CD4-positive, alpha-beta T cell (primary cell): ENCODE data around the gene ZNF813. TPM values are rescaled to one million over a fixed set of nuclear protein-coding genes. Genes with fewer than 3 reads are reported as not detected.
"Not testable (repeated sequence)": the region's sequence is repeated elsewhere in the genome, so short reads cannot be mapped to it uniquely, and the experiment has no call there.

Experiments used
- ATAC-seq: fragments of 200-7000 bp; cut with Tn5 transposase; one replicate; pipeline ENCODE4 v1.10.0; 2022; ENCODE audit warnings: mild to moderate bottlenecking; ENCODE audit not compliant: poor library complexity
- CTCF ChIA-PET: fragments of 350-600 bp; sonication (Branson Sonifier 250); formaldehyde crosslinking; loops from one replicate; lab custom pipeline; 2021; ENCODE audit warnings: antibody characterized with exemption, inconsistent platforms; lab: Charles Lee
- POLR2A ChIA-PET: fragments of 350-600 bp; sonication (Branson Sonifier 250); formaldehyde crosslinking; loops from one replicate; lab custom pipeline; 2021; ENCODE audit warnings: antibody characterized with exemption, inconsistent platforms; lab: Charles Lee
- DNase-seq, 14 experiments: peaks; one replicate each; pipeline ENCODE4 v3.0.0-alpha.2; 2013 to 2020; ENCODE audit warnings: mixed read lengths in 2 of 14
- H3K27ac ChIP-seq, 2 donors: one replicate each; pipeline versions ENCODE4 v1.5.1 to v1.7.0; 2013; ENCODE audit warnings: low read length in 2 of 2, low read depth in 1 of 2, mild to moderate bottlenecking in 1 of 2
- H3K27me3 ChIP-seq, 2 experiments: 1 replicate in 1 of 2; 2 replicates in 1 of 2; pipeline versions ENCODE4 v1.6.1 to v1.7.0; 2013; ENCODE audit warnings: low read length in 2 of 2, control low read depth in 1 of 2, mild to moderate bottlenecking in 1 of 2, moderate library complexity in 1 of 2; ENCODE audit not compliant: insufficient read depth in 2 of 2, control insufficient read depth in 1 of 2
- H3K36me3 ChIP-seq: one replicate; pipeline ENCODE4 v1.6.1; 2013; ENCODE audit warnings: low read length, control low read depth; ENCODE audit not compliant: insufficient read depth
- H3K4me1 ChIP-seq: one replicate; pipeline ENCODE4 v1.6.1; 2013; ENCODE audit warnings: low read length, control low read depth; ENCODE audit not compliant: insufficient read depth
- H3K4me3 ChIP-seq: one replicate; pipeline ENCODE4 v1.5.1; 2013; ENCODE audit warnings: mild to moderate bottlenecking, low read length, moderate library complexity
- H3K9me3 ChIP-seq, 2 experiments: 1 replicate in 1 of 2; 2 replicates in 1 of 2; pipeline versions ENCODE4 v1.6.1 to v1.7.0; 2013; ENCODE audit warnings: low read length in 2 of 2, mild to moderate bottlenecking in 2 of 2, control low read depth in 1 of 2, moderate library complexity in 1 of 2; ENCODE audit not compliant: control insufficient read depth in 1 of 2, insufficient read depth in 1 of 2
- H3K27ac Mint-ChIP-seq: one replicate; pipeline ENCODE4 v1.8.0; 2020; ENCODE audit warnings: mixed read lengths
- H3K27me3 Mint-ChIP-seq: one replicate; pipeline ENCODE4 v1.8.0; 2021; ENCODE audit warnings: mixed read lengths
- H3K36me3 Mint-ChIP-seq: one replicate; pipeline ENCODE4 v1.8.0; 2021; ENCODE audit warnings: low read depth, mixed read lengths
- H3K4me1 Mint-ChIP-seq: one replicate; pipeline ENCODE4 v1.8.0; 2021; ENCODE audit warnings: low read depth, mixed read lengths
- H3K4me3 Mint-ChIP-seq: one replicate; pipeline ENCODE4 v1.8.0; 2020; ENCODE audit warnings: mild to moderate bottlenecking, mixed read lengths
- H3K9me3 Mint-ChIP-seq: one replicate; pipeline ENCODE4 v1.8.0; 2020; ENCODE audit warnings: mixed read lengths
- intact Hi-C, 2 experiments: fragments of 100-400 bp; cut with DNase I in 1 of 2; cut with micrococcal nuclease in 1 of 2; formaldehyde crosslinking; loops; one replicate each; pipeline versions ENCODE4 v1.15.1 to v1.9.0; 2023 to 2025; cut with DNase I, micrococcal nuclease
- total RNA-seq, 174 experiments: library from RNA in 2 of 174; stranded (reverse) in 2 of 174; gene quantifications; one replicate each; pipeline ENCODE4 v1.2.3 and lab custom pipeline; 2021 to 2026
- TF ChIP-seq, protein P1 (sequence below): fragments of 200-600 bp; IDR thresholded peaks from one replicate; pipeline ENCODE4 v1.8.0; 2022; ENCODE audit warnings: antibody characterized with exemption, mild to moderate bottlenecking

Gene ZNF813
- total RNA-seq, 2 experiments from 2014 or later: 2.0 to 2.7 TPM

DNA sequence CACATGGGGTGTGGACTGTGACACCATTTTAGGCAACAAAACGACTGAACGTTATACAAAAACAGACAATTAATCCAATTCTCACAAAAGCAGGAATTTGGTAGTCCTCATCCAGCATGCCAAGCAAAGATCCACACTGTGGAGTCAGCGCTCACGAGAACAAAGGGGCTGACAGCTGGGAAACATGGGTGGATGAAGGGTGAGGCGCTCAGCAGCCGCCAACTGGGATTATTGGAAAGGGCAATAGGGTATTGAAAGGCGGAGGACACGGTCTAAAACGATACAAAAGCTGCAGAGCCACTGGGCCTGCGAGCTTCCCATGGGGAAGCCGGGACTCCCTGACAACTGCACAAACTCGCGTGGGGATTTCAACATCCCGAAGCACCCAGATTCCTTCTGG, 4.7 kb upstream of the ZNF813 start:
- ChIA-PET POLR2A (no interaction called here), CTCF (no interaction called here)
- peaks cover 0 to 5% of the 10 kb centered on the region in 2 experiments for H3K27me3 ChIP-seq
- DNase-seq: no peak
- no peak overlapping the region for H3K27ac ChIP-seq
- TF ChIP-seq, protein P1, sequence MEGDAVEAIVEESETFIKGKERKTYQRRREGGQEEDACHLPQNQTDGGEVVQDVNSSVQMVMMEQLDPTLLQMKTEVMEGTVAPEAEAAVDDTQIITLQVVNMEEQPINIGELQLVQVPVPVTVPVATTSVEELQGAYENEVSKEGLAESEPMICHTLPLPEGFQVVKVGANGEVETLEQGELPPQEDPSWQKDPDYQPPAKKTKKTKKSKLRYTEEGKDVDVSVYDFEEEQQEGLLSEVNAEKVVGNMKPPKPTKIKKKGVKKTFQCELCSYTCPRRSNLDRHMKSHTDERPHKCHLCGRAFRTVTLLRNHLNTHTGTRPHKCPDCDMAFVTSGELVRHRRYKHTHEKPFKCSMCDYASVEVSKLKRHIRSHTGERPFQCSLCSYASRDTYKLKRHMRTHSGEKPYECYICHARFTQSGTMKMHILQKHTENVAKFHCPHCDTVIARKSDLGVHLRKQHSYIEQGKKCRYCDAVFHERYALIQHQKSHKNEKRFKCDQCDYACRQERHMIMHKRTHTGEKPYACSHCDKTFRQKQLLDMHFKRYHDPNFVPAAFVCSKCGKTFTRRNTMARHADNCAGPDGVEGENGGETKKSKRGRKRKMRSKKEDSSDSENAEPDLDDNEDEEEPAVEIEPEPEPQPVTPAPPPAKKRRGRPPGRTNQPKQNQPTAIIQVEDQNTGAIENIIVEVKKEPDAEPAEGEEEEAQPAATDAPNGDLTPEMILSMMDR: no peak
- H3K4me1 ChIP-seq: peaks cover 8% of the 10 kb centered on the region
- H3K27ac Mint-ChIP-seq: no peak overlapping the region
- no peak overlapping the region for H3K4me3 Mint-ChIP-seq
- H3K4me3 ChIP-seq: no peak overlapping the region
- peaks cover 47% of the 10 kb centered on the region for H3K36me3 Mint-ChIP-seq
- peaks cover 19% of the 10 kb centered on the region for H3K27me3 Mint-ChIP-seq
- intact Hi-C loops: no loop called here
- H3K9me3 ChIP-seq: peaks cover 31 to 50% of the 10 kb centered on the region in 2 experiments
- no peaks in the 10 kb centered on the region for H3K36me3 ChIP-seq
- no peak for ATAC-seq
- peaks cover 13% of the 10 kb centered on the region for H3K4me1 Mint-ChIP-seq
- peaks cover 25% of the 10 kb centered on the region for H3K9me3 Mint-ChIP-seq

DNA sequence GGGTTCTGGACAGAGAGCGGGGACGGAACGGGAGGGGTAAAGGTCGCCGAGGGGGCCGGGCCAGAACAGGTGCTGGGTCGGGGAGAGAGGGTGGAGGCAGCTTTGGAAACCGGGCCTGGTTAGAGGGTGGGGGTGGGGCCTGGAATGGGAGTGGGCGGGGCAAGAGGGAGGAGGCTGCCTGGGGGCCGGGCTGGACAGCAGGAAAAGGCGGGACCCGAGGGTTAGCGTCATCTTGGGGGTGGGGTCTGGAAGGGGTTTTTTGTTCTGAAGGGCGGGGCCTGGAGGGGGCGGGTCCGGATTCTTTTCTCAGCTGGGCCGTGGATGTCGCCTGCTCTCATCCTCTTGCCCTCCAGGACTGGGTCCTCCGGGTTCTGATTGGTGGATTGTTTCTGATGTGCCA, 4.3 kb upstream of the ZNF813 start:
- POLR2A ChIA-PET: no interaction called here
- Histone ChIP-seq H3K36me3 (no peaks in the 10 kb centered on the region), H3K27me3 (peaks cover 0 to 5% of the 10 kb centered on the region in 2 experiments), H3K4me1 (peaks cover 12% of the 10 kb centered on the region), H3K4me3 (no peak overlapping the region), H3K9me3 (peaks cover 27 to 50% of the 10 kb centered on the region in 2 experiments), H3K27ac (no peak overlapping the region)
- intact Hi-C loops: no loop called here
- H3K4me3 Mint-ChIP-seq: no peak overlapping the region
- peaks cover 17% of the 10 kb centered on the region for H3K4me1 Mint-ChIP-seq
- peaks cover 47% of the 10 kb centered on the region for H3K36me3 Mint-ChIP-seq
- no peak overlapping the region for H3K27ac Mint-ChIP-seq
- TF ChIP-seq, protein P1: no peak
- DNase-seq (peak in 2 of 14 experiments; percentile 7 to 30), ATAC-seq (no peak)
- peaks cover 19% of the 10 kb centered on the region for H3K27me3 Mint-ChIP-seq
- H3K9me3 Mint-ChIP-seq: peaks cover 24% of the 10 kb centered on the region
- CTCF ChIA-PET: no interaction called here

DNA sequence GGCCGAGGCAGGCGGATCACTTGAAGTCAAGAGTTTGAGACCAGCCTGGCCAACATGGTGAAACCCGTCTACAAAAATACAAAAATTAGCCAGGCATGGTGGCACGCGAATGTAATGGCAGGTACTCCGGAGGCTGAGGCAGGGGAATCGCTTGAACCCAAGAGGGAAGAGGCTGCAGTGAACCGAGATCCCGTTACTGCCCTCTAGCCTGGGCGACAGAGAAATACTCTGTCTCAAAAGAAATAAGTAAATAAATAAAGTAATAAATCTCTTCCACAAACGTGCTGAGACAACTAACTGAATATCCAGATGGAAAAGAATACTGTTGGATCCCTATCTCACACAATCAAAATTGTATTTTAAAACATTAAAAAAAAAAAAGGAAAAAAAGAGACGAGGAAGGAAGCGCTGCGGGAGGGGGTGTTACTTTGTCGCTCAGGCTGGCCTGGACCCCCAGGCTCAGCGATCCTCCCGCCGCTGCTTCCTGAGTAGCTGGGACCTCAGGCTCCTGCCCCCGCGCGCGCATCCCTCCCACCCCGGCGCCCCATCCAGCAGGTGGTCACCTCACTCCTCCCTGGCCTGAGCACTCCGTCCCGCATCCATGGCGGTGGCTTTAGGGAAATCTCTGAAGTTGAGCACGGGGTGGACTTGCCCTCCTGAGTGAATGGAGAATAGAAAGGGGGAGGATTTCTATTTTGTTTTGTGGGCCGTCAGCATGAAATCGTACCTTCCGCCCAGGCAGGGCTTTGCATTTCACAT, 628 bp upstream of the ZNF813 start:
- CTCF ChIA-PET: no interaction called here
- Histone ChIP-seq H3K27ac (no peak overlapping the region), H3K4me3 (peak overlapping the region; percentile 74), H3K27me3 (peaks cover 0 to 5% of the 10 kb centered on the region in 2 experiments), H3K4me1 (peaks cover 15% of the 10 kb centered on the region), H3K9me3 (peaks cover 8 to 26% of the 10 kb centered on the region in 2 experiments), H3K36me3 (no peaks in the 10 kb centered on the region)
- Mint-ChIP-seq H3K27me3 (peaks cover 13% of the 10 kb centered on the region), H3K4me3 (peak overlapping the region; percentile 96), H3K4me1 (peaks cover 35% of the 10 kb centered on the region), H3K27ac (peak overlapping the region; percentile 89), H3K36me3 (peaks cover 57% of the 10 kb centered on the region), H3K9me3 (peaks cover 11% of the 10 kb centered on the region)
- peak; percentile 21 for ATAC-seq
- intact Hi-C loops: loop anchor here (1.0 to 5.0 kb wide), 6 partner anchors 36 to 270 kb away; partner anchors contain the start of genes ZNF761 (in 2 of the 2), ZNF525 (in 1 of the 2) and ZNF845 (in 1 of the 2)
- DNase-seq: peak in 2 of 14 experiments; percentile 1 to 17
- TF ChIP-seq, protein P1: no peak
- POLR2A ChIA-PET: interaction anchor here (0.6 kb wide), 1 partner anchor 54 kb away, joined by 3 read pairs; no protein-coding TSS in a partner anchor

DNA sequence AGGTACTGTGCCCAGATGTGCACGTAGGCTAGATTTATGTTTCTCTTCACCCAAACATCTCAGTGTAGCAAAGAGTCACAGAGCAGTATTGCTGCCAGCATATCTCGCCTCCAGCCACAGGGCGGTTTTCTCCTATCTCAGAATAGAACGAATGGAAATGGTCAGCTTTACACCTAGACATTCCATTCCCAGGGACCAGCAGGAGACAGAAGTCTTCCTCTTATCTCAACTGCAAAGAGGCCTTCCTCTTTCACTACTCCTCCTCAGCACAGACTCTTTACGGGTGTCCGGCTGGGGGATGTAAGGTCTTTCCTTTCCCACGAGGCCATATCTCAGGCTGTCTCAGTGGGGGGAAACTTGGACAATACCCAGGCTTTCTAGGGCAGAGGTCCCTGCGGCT, 1.1 kb downstream of the ZNF813 start:
- H3K27ac ChIP-seq, ATAC-seq, POLR2A ChIA-PET, H3K27me3 Mint-ChIP-seq, DNase-seq, H3K36me3 ChIP-seq, H3K9me3 Mint-ChIP-seq, H3K27me3 ChIP-seq, CTCF ChIA-PET: not testable (repeated sequence)
- Mint-ChIP-seq H3K4me3 (peak overlapping the region; percentile 96), H3K36me3 (peaks cover 65% of the 10 kb centered on the region), H3K27ac (peak overlapping the region; percentile 89), H3K4me1 (peaks cover 35% of the 10 kb centered on the region)
- peaks cover 17% of the 10 kb centered on the region in 2 experiments for H3K9me3 ChIP-seq
- peak overlapping the region; percentile 74 for H3K4me3 ChIP-seq
- intact Hi-C loops: loop anchor here in 1 of 2 experiments (5.0 kb wide), 3 partner anchors 49 to 271 kb away; partner anchors contain the start of gene ZNF845
- peaks cover 15% of the 10 kb centered on the region for H3K4me1 ChIP-seq
